HG02938 (cell line): ENCODE results near the gene SERTAD2.

Experiments used
- ATAC-seq: cut with Tn5 transposase; IDR thresholded peaks from one replicate; pipeline ENCODE4 v1.9.1; 2021; ENCODE audit warnings: mild to moderate bottlenecking, moderate library complexity; ENCODE audit not compliant: unreplicated experiment

The SERTAD2 gene

DNA sequence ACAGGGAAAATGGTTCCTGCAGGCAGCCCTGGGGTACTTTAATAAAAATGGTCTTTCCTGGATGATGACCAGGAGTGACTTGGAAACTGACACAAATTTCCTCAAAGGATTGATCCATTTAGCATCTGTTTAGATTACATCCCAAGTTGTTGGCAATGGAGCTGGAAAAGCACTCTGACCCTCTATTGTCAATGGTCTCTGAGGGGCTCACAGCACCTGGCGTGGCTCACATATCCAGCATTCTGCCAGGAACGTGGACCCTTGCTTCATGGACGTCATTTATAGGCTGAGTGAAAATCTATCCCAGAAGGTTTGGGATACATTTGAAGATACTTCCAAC, 43.8 kb downstream of the SERTAD2 start:
- no peak for ATAC-seq

- ATAC-seq: no peak
Observed at GRCh38 chr2:64609227-64609941, 44.3 kb downstream of the SERTAD2 start.

DNA sequence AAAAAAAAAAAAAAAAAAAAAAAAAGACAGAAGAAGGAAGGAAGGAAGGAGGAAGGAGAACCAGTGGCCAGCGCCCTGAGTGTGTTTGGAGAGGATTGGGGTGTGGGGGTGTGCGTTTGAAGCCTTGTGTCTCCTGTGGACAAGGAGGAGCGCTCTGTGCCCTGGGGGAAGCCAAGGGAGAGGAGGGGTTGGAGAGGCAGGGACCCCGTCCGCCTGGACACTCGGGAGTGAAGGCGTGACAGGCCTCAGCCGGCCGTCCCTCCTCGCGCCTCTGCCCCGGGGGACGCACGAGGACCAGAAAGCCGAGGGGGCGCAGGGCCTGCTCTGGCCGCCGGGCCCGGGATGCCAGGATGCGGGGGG, 44.9 kb downstream of the SERTAD2 start:
- ATAC-seq: no peak

GRCh38 chr2:64607381-64608304, 46.1 kb downstream of the SERTAD2 start:
- ATAC-seq: no peak

DNA sequence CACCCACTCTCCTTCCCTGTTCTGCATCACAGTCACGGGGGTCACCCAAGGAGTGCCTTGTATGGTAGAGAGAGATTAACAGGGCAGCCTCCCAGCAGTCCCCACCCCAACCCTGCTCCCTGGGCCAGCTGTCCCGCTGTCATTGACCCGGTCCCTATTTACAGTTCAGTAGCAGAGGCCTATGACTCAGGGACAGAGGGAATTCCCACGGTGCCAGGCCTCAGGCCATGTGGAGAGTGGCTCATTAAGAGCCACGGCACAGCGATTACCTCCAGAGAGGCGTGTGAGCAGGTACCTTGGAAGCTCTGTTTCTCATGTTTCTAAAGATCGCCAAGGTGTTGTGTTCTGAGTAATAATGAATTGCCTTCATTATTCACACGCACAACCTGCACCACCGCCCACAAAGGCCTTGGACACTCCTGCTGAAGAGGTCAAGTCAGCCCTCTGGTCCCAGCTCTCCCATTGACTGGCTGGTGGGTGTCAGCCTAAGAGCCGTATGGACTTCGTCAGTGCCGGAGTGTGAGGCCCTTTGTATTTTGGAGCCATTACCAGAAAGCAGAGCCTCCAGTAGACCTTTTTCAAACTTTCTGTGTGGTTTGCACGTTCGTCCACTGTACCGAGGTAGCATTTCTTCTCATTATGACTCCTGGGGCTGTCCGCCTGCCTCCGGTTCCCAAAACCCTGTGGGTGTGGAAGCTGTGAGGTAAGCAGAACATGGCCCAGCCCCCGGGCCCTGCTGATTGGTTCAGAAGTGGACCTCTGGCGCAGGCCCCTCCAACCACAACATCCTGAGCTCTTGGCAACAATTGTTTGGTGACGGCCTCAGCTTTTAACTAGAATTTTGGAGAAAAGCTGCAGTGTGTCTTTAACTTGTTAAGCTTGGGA, 47.0 kb downstream of the SERTAD2 start:
- ATAC-seq: peak; percentile 86

GRCh38 chr2:64605991-64606478, 47.7 kb downstream of the SERTAD2 start:
- no peak for ATAC-seq

DNA sequence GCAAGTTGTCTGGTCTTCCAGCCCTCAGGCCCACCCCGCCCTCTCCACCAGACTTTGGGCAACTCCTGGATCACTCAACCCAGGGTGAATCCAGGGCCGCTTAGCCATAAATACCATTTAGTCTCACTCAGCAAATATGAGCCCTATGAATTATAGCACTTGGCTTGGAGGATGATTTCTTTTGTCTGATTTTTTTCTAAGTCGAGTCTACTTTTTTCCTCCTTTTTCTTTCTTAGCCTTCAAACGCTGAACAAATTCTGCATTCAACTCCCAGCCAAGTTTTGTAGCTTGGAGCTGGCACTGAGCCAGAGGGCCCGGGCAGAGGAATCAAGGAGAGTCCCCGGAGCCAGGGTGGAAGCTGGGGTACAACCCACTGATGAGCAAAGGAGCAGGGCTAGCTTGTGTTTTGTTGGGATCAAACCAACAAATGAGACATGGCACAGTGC, 48.7 kb downstream of the SERTAD2 start:
- ATAC-seq: no peak

DNA sequence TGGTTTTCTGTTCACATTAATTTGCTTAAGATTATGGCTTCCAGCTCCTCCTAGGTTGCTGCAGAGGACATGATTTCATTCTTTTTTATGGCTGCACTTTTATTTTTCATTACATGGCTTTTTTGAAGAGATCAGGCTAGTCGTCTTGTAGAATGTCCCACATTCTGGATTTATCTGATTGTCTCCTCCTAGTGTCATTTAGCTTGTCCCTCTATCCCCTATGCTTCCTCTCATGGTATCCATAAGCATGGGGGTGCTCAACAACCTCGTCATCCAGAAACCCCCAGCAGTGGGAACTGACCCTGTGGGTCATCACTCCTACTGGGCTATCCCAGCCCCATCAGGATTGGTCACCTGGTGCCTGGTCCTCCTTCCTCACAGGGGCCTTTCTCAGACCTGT, 49.6 kb downstream of the SERTAD2 start:
- no peak for ATAC-seq

DNA sequence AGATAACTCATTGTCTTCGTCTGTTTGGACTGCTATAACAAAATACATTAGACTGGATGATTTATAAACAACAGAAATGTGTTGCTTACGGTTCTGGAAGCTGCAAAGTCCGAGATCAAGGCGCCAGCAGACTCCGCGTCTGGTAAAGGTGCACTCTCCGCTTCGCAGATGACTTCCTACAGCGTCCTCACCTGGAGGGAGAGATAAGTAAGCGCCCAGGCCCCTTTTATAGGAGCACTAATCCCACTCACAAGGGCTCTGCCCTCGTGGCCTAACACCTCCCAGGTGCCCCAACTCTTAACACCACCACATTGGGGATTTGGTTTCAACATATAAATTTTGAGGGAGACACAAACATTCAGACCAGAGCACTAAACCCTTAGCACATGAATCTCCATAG, 51.3 kb downstream of the SERTAD2 start:
- ATAC-seq: no peak

GRCh38 chr2:64601785-64602391, 51.8 kb downstream of the SERTAD2 start:
- no peak for ATAC-seq

DNA sequence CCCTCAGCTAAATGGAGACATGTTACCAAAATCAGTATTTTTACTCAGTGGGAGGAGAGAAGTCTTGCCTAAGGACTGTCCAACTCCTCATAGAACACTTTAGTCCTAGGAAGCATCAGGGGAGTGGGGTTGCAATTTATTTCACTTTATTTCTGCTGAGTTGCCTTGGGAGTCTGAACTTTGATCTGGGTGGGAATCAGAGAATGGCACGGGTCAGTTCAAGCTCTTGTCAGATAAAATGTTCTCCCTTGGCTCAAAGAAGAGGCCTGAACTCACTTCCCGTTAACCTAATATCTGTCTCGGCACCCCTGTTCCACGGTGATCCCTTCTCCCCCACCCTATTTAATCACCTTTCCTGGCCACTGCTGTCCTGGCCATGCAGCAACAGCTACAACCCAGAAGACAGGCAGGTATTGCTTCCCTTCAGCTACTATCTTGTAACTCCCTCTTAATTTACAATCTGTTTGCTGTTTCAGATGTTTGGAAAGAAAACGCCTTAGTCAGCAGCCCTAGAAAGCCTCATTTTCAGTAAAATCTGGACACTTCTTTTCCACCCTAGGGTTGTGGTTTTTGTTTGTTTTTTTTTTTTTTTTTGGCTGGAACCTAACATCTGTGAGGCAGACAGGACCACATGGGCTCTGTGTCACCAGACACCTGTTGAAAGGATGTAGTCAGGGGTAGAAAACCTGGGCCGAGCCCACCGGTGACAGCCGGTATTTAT, 52.5 kb downstream of the SERTAD2 start:
- ATAC-seq: no peak

DNA sequence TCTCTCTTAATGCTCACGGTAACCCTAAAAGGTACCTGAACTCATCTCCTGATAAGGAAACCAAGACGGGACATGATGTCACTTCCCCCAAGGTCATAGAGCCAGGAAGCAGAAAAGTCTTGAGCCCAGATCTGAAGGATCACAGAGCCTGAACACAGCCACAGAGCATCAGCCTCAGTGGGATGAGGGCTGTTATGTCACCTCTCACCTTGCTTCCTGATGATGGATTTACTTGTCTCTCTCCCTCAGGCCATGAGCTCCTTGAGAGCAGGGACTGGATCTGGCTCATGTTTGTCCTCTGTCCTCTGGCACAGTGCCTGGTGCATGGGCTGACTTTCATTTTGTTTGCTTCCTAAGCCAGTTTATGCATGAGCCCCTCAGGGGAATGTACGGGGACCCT, 54.2 kb downstream of the SERTAD2 start:
- ATAC-seq: no peak

DNA sequence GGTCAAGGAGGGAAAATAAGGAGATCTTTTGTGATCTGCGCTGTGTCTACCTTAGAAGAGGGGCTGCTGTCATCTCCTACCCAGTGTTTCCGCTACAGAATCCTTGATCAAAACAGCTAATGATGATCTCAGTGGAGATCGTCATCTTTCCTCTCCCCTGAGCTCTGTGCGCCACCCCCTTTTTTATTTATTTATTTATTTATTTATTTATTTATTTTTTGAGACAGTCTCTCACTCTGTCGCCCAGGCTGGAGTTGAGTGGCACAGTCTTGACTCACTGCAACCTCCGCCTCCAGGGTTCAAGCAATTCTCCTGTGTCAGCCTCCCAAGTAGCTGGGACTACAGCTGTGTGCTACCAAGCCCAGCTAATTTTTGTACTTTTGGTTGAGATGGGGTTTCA, 55.5 kb downstream of the SERTAD2 start:
- ATAC-seq: no peak

DNA sequence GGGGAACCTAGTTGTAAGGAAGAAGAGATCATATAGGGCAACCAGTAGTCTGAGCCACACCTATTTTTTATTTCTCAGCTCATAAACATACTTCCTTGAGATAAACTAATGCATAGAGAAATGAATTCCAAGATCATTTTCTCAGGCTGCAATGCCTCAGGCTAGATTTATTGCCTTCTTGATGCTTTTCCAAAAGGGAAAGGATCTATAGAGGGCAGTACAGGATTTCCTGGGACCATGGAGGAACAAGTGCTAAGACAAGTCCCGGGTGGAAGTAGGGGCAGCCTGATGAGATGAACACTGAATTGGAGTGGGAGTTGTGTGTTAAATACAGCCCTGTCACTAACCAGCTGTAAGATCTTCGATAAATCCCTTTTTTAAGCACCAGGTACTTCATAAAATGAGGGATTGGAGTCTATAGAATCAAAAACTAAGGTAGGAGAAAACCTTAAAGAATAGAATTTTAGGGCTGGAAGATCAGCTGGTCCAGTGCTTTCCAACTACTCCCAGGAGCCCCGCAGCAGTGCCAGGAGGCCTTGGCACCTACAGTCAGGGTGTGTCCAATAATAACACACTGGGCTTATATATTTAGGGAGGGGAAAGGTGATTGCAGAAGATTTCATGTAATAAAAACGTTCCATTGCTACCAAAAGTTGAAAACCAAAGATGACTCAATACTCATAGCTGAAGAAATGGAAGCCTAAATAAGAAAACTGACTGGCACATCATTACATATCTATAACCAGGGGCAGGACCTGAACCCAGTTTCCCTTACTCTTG, 58.1 kb downstream of the SERTAD2 start:
- ATAC-seq: no peak

- ATAC-seq: no peak
Observed at GRCh38 chr2:64594226-64594989, 59.3 kb downstream of the SERTAD2 start.

- no peak for ATAC-seq
Observed at GRCh38 chr2:64593035-64593655, 60.6 kb downstream of the SERTAD2 start.

DNA sequence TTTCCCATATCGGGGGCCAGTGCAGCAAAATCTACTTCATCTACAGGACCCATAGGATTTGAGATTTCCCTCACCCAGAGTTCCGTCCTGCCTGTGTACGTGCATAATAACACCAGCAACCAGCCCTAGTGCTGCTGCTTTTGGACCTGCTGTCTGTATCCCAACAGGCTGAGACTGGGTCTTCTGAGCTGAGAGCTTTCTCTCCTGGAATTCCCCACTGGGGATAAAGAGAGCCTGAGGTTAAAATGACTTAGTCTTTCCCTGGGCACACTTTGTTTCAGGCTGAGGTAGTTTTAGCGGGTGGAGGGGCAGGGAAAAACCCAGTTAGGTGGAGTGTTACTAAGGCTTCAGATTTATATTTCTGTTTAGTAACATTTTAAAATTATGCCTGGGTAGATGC, 62.5 kb downstream of the SERTAD2 start:
- ATAC-seq: no peak

DNA sequence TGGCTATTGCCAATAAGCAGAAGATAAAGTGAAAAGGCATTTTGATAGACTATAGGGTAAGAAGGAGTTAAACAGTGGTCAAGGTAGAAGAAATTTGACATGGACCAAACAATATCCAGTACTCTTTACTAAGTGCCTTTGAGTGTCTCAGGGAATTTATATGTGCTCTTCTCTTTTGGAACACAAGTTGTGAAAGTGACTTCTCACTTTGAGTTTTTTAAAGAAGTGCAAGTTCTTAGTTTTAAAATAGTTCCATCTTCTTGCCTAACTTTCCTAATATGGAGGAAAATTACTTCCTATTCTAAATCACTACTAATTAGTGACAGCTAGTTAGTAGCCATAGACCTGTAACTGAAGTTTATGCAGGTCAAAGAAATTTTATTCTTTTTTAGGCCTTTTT, 66.2 kb downstream of the SERTAD2 start:
- ATAC-seq: no peak
